SK-N-SH (cell line): ENCODE results near the gene NSUN4. TPM values are rescaled to one million over a fixed set of nuclear protein-coding genes. Genes with fewer than 3 reads are reported as not detected.
A peak's percentile ranks its signal among the peaks of the same experiment; 100 is the strongest.

Source experiments
- CTCF ChIA-PET: fragments of 300-600, 350-600 bp; formaldehyde crosslinking; extraction: SDS; loops from one replicate; lab custom pipeline; 2021; lab: Yijun Ruan, JAX
- POLR2A ChIA-PET: fragments of 350-600 bp; sonication (Branson Sonifier 250); formaldehyde crosslinking; extraction: SDS; loops from one replicate; lab custom pipeline; 2020; ENCODE audit warnings: antibody characterized with exemption, inconsistent platforms; lab: Yijun Ruan, JAX
- DNase-seq: peaks from one replicate; pipeline ENCODE4 v3.0.0; 2012
- H2AFZ ChIP-seq: fragments of 200-600 bp; sonication (generic); 2 replicates; pipeline ENCODE4 v1.8.1; 2016; ENCODE audit warnings: antibody characterized with exemption, mild to moderate bottlenecking, low read depth
- H3F3A ChIP-seq: fragments of 200-600 bp; sonication (generic); replicated peaks from 2 replicates; pipeline ENCODE3; 2016; ENCODE audit warnings: antibody characterized with exemption, mild to moderate bottlenecking; ENCODE audit not compliant: insufficient read depth
- H3K27ac ChIP-seq, 2 experiments: fragments of 200-500 bp in 1 of 2; fragments of 200-600 bp in 1 of 2; sonication (Bioruptor generic) in 1 of 2; sonication (generic), shearing (Covaris generic) in 1 of 2; 2 replicates each; pipeline versions ENCODE4 v1.5.1 to v1.6.1; 2014 to 2016; ENCODE audit warnings: low read depth in 2 of 2, inconsistent platforms in 1 of 2, low read length in 1 of 2, mild to moderate bottlenecking in 1 of 2, mixed read lengths in 1 of 2
- H3K27me3 ChIP-seq: fragments of 200-600 bp; sonication (generic), shearing (Covaris generic); 2 replicates; pipeline ENCODE4 v1.6.1; 2016; ENCODE audit warnings: mixed run types; ENCODE audit not compliant: insufficient read depth
- H3K36me3 ChIP-seq, 2 experiments: fragments of 200-500 bp in 1 of 2; fragments of 200-600 bp in 1 of 2; sonication (Bioruptor generic) in 1 of 2; sonication (generic) in 1 of 2; replicated peaks in 1 of 2; 2 replicates each; pipeline versions ENCODE3 to v1.5.1; 2014 to 2016; ENCODE audit warnings: low read length in 1 of 2, mild to moderate bottlenecking in 1 of 2; ENCODE audit not compliant: insufficient read depth in 2 of 2, control insufficient read depth in 1 of 2
- H3K4me1 ChIP-seq, 2 experiments: fragments of 200-500 bp in 1 of 2; fragments of 200-600 bp in 1 of 2; sonication (Bioruptor generic) in 1 of 2; sonication (generic), shearing (Covaris generic) in 1 of 2; 2 replicates each; pipeline versions ENCODE4 v1.5.1 to v1.6.1; 2014 to 2016; ENCODE audit warnings: low read depth in 1 of 2, low read length in 1 of 2, mixed run types in 1 of 2; ENCODE audit not compliant: insufficient read depth in 2 of 2, control insufficient read depth in 1 of 2
- H3K4me2 ChIP-seq: fragments of 200-600 bp; sonication (generic), shearing (Covaris generic); 2 replicates; pipeline ENCODE4 v1.6.1; 2017; ENCODE audit warnings: mixed run types
- H3K4me3 ChIP-seq, 2 experiments: fragments of 200-500 bp in 1 of 2; fragments of 200-600 bp in 1 of 2; sonication (Bioruptor generic) in 1 of 2; sonication (generic), shearing (Covaris generic) in 1 of 2; 2 replicates each; pipeline versions ENCODE4 v1.5.1 to v1.8.1; 2014 to 2016; ENCODE audit warnings: low read depth in 2 of 2, inconsistent platforms in 1 of 2, low read length in 1 of 2, mild to moderate bottlenecking in 1 of 2, mixed read lengths in 1 of 2, moderate library complexity in 1 of 2
- H3K79me2 ChIP-seq: fragments of 200-600 bp; sonication (generic); 2 replicates; pipeline ENCODE4 v1.8.1; 2017; ENCODE audit warnings: mild to moderate bottlenecking; ENCODE audit not compliant: insufficient read depth
- H3K9ac ChIP-seq: fragments of 200-600 bp; sonication (generic); 2 replicates; pipeline ENCODE4 v1.6.1; 2017; ENCODE audit warnings: mixed run types
- H3K9me2 ChIP-seq: fragments of 200-600 bp; sonication (generic); 2 replicates; pipeline ENCODE4 v1.6.1; 2017; ENCODE audit warnings: mixed run types
- H3K9me3 ChIP-seq: fragments of 200-600 bp; sonication (generic); 2 replicates; pipeline ENCODE4 v1.6.1; 2017; ENCODE audit warnings: mixed run types, mild to moderate bottlenecking, moderate library complexity
- H4K20me1 ChIP-seq: fragments of 200-600 bp; sonication (generic); 2 replicates; pipeline ENCODE4 v1.6.1; 2017; ENCODE audit warnings: mild to moderate bottlenecking, mixed run types; ENCODE audit not compliant: insufficient read depth
- CTCF ChIP-seq: fragments of 200-600 bp; sonication (generic); IDR thresholded peaks from 2 replicates; pipeline ENCODE4 v1.6.1; 2017; ENCODE audit warnings: antibody characterized with exemption, mild to moderate bottlenecking, moderate library complexity
- MXI1 ChIP-seq: IDR thresholded peaks from 2 replicates; pipeline ENCODE4 v1.6.1; 2012; ENCODE audit warnings: mild to moderate bottlenecking, low read depth, low read length, improper control_type of control experiment
- NRF1 ChIP-seq: IDR thresholded peaks from 2 replicates; pipeline ENCODE4 v1.6.1; 2012; ENCODE audit warnings: low read depth, mild to moderate bottlenecking, low read length
- SIN3A ChIP-seq: IDR thresholded peaks from 2 replicates; pipeline ENCODE4 v1.6.1; 2012; ENCODE audit warnings: low read depth, mild to moderate bottlenecking, low read length, moderate library complexity, borderline replicate concordance
- WGBS: methylation state at CpG from one replicate; pipeline ENCODE4 v1.1.6; 2017; ENCODE audit warnings: low lambda C conversion rate; 5-methylcytosine and 5-hydroxymethylcytosine counted together
- polyA plus RNA-seq, 3 experiments: library from polyadenylated mRNA; depleted of rRNA; stranded (reverse); fragments of >200 nt; gene quantifications; 2 replicates each; pipeline ENCODE4 v1.2.3, GENCODE V29; 2012
- TF ChIP-seq, protein P1 (sequence below): IDR thresholded peaks from 2 replicates; pipeline ENCODE4; 2012
- TF ChIP-seq, protein P2 (sequence below): IDR thresholded peaks from 2 replicates; pipeline ENCODE4 v1.6.1; 2012; ENCODE audit warnings: mild to moderate bottlenecking, low read depth, low read length, moderate library complexity

NSUN4 gene
- polyA plus RNA-seq, 1 of the 3 experiments (the other 2 are of a cell fraction): 14.7 TPM

GRCh38 chr1:46342084-46342656 is 1.6 kb downstream of the NSUN4 start:
- Histone ChIP-seq H3K79me2 (peaks cover 34% of the 10 kb centered on the region), H3K36me3 (peaks cover 7 to 18% of the 10 kb centered on the region in 2 experiments), H3K27ac (peak overlapping the region in 1 of 2 experiments; percentile 95; a peak in 1 of 4 replicates), H3F3A (peaks cover 17% of the 10 kb centered on the region), H2AFZ (no peak overlapping the region), H3K9me3 (no peaks in the 10 kb centered on the region), H3K9ac (no peak overlapping the region), H3K4me1 (peaks cover 6 to 15% of the 10 kb centered on the region in 2 experiments; a peak in 1 of 4 replicates), H3K9me2 (no peaks in the 10 kb centered on the region), H4K20me1 (no peaks in the 10 kb centered on the region), H3K4me2 (peak overlapping the region; percentile 88; the same call in 1 of the 2 replicates), H3K4me3 (no peak overlapping the region), H3K27me3 (no peaks in the 10 kb centered on the region)
- 88% methylated on average over 6 of the region's 6 CpGs for WGBS
- ChIA-PET POLR2A (interaction anchor here (1.0 kb wide), 1 partner anchor 46 kb away, joined by 3 read pairs; no protein-coding TSS in a partner anchor), CTCF (interaction anchor here (0.9 to 1.4 kb wide), 7 partner anchors 9 to 348 kb away, joined by 3 to 5 read pairs (median 4); partner anchors contain the start of genes LRRC41 and UQCRH)
- peak; percentile 26 for DNase-seq
- TF ChIP-seq, protein P1, sequence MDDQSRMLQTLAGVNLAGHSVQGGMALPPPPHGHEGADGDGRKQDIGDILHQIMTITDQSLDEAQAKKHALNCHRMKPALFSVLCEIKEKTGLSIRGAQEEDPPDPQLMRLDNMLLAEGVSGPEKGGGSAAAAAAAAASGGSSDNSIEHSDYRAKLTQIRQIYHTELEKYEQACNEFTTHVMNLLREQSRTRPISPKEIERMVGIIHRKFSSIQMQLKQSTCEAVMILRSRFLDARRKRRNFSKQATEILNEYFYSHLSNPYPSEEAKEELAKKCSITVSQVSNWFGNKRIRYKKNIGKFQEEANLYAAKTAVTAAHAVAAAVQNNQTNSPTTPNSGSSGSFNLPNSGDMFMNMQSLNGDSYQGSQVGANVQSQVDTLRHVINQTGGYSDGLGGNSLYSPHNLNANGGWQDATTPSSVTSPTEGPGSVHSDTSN: no peak
- TF ChIP-seq CTCF (peak; percentile 36; the same call in 1 of the 2 replicates), NRF1 (no peak), SIN3A (no peak)

DNA sequence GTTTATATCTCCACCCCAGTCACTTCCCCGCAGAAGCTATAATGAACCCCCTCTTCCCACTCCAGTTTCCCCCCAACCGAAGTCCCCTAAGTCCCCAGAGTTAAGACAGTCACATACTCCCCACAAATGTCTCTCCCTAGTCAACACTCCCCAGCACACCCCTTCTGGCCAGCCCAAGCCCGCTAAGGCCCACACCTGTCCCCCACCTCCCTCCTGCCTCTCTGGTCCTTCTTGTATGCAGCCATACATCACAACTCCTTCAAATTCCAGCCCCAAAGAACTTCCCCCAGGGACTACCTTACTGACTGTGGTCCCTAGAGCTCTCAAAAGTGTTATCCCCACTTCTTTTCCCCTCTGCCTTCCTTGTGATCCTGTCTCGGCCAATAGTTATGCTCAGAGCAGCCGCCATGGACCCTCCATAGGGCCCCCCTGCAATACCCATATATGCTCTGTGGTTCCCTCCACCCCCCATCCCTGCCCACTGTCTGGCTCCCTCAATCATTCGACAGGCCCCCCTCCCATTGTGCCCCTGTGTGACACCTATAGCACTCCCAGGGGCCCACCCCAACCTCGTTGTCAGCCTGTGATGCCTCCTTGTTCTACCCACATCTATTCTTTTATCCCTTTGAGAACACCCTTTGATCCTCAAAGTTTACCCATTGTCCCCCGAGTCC is 2.2 kb downstream of the NSUN4 start:
- H3K9ac ChIP-seq: no peak overlapping the region
- ChIA-PET POLR2A (no interaction called here), CTCF (interaction anchor here (1.0 to 1.4 kb wide), 5 partner anchors 9 to 96 kb away, joined by 4 to 5 read pairs (median 4); partner anchors contain the start of genes LRRC41 and UQCRH)
- no peaks in the 10 kb centered on the region for H3K9me2 ChIP-seq
- H2AFZ ChIP-seq: no peak overlapping the region
- H3K9me3 ChIP-seq: no peaks in the 10 kb centered on the region
- H4K20me1 ChIP-seq: no peaks in the 10 kb centered on the region
- peaks cover 6 to 15% of the 10 kb centered on the region in 2 experiments; a peak in 1 of 4 replicates for H3K4me1 ChIP-seq
- no peak for DNase-seq
- H3K27me3 ChIP-seq: no peaks in the 10 kb centered on the region
- TF ChIP-seq MXI1: no peak
- TF ChIP-seq, protein P2, sequence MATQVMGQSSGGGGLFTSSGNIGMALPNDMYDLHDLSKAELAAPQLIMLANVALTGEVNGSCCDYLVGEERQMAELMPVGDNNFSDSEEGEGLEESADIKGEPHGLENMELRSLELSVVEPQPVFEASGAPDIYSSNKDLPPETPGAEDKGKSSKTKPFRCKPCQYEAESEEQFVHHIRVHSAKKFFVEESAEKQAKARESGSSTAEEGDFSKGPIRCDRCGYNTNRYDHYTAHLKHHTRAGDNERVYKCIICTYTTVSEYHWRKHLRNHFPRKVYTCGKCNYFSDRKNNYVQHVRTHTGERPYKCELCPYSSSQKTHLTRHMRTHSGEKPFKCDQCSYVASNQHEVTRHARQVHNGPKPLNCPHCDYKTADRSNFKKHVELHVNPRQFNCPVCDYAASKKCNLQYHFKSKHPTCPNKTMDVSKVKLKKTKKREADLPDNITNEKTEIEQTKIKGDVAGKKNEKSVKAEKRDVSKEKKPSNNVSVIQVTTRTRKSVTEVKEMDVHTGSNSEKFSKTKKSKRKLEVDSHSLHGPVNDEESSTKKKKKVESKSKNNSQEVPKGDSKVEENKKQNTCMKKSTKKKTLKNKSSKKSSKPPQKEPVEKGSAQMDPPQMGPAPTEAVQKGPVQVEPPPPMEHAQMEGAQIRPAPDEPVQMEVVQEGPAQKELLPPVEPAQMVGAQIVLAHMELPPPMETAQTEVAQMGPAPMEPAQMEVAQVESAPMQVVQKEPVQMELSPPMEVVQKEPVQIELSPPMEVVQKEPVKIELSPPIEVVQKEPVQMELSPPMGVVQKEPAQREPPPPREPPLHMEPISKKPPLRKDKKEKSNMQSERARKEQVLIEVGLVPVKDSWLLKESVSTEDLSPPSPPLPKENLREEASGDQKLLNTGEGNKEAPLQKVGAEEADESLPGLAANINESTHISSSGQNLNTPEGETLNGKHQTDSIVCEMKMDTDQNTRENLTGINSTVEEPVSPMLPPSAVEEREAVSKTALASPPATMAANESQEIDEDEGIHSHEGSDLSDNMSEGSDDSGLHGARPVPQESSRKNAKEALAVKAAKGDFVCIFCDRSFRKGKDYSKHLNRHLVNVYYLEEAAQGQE: no peak
- H3K4me3 ChIP-seq: no peak overlapping the region
- H3F3A ChIP-seq: peaks cover 21% of the 10 kb centered on the region
- H3K4me2 ChIP-seq: no peak overlapping the region
- peaks cover 34% of the 10 kb centered on the region for H3K79me2 ChIP-seq
- WGBS: 85% methylated on average over 8 of the region's 8 CpGs
- no peak overlapping the region for H3K27ac ChIP-seq
- peaks cover 10 to 23% of the 10 kb centered on the region in 2 experiments for H3K36me3 ChIP-seq
